HepG2 (cell line): ENCODE data around the gene FAM174C. TPM values are rescaled to one million over a fixed set of nuclear protein-coding genes. Genes with fewer than 3 reads are reported as not detected.

Experiments used
- ATF2 ChIP-seq: sonication (generic); formaldehyde crosslinking; IDR thresholded peaks from 2 replicates; pipeline ENCODE4 v1.4.0; 2020; ENCODE audit warnings: missing genetic modification reagents
- HMGXB3 ChIP-seq: sonication (generic); formaldehyde crosslinking; IDR thresholded peaks from 2 replicates; pipeline ENCODE4 v1.4.0; 2020; ENCODE audit warnings: missing genetic modification reagents, borderline replicate concordance
- JDP2 ChIP-seq: sonication (generic); formaldehyde crosslinking; IDR thresholded peaks from 2 replicates; pipeline ENCODE4 v1.8.1; 2022; ENCODE audit warnings: missing genetic modification reagents, borderline replicate concordance
- MAFK ChIP-seq, 2 experiments: IDR thresholded peaks in 1 of 2; conservative IDR thresholded peaks in 1 of 2; 2 replicates each; pipeline ENCODE4 v1.6.1; 2011; ENCODE audit warnings: improper control_type of control experiment in 2 of 2, low read length in 2 of 2
- PAXIP1 ChIP-seq: sonication (generic); formaldehyde crosslinking; conservative IDR thresholded peaks from 2 replicates; pipeline ENCODE4 v1.4.0; 2020; ENCODE audit warnings: mild to moderate bottlenecking, missing genetic modification reagents, moderate library complexity
- POLR2A ChIP-seq, 2 experiments: IDR thresholded peaks; 2 replicates each; pipeline ENCODE4 v1.6.1; 2011; ENCODE audit warnings: low read depth in 2 of 2, low read length in 2 of 2, mild to moderate bottlenecking in 1 of 2, moderate library complexity in 1 of 2; ENCODE audit not compliant: insufficient read depth in 1 of 2
- ZBED4 ChIP-seq: sonication (generic); formaldehyde crosslinking; IDR thresholded peaks from 2 replicates; pipeline ENCODE4 v1.4.0; 2020; ENCODE audit warnings: missing genetic modification reagents, borderline replicate concordance
- ZNF335 ChIP-seq: sonication (generic); formaldehyde crosslinking; IDR thresholded peaks from 2 replicates; pipeline ENCODE4 v1.4.0; 2020; ENCODE audit warnings: missing genetic modification reagents
- ZNF414 ChIP-seq: sonication (generic); formaldehyde crosslinking; IDR thresholded peaks from 2 replicates; pipeline ENCODE4 v1.5.0; 2020; ENCODE audit warnings: missing genetic modification reagents
- ZNF501 ChIP-seq: sonication (generic); formaldehyde crosslinking; IDR thresholded peaks from 2 replicates; pipeline ENCODE4 v1.5.1; 2020; ENCODE audit warnings: mild to moderate bottlenecking, moderate library complexity, missing genetic modification reagents
- ZNF605 ChIP-seq: sonication (generic); formaldehyde crosslinking; IDR thresholded peaks from 2 replicates; pipeline ENCODE4 v1.8.0; 2022; ENCODE audit warnings: mild to moderate bottlenecking, missing genetic modification reagents
- ZNF639 ChIP-seq: conservative IDR thresholded peaks from 2 replicates; pipeline ENCODE4 v1.6.1; 2018; ENCODE audit warnings: missing genetic modification reagents
- polyA plus RNA-seq, 8 experiments: library from polyadenylated mRNA; depleted of rRNA in 3 of 8; stranded (reverse) in 7 of 8; unstranded in 1 of 8; fragments of >200 nt; fragmentation: Illumina TruSeq in 4 of 8; extraction: Trizol in 4 of 8; gene quantifications; 2 replicates each; pipeline versions ENCODE4 v1.2.1 to v1.2.3, GENCODE V29; 2011 to 2016; ENCODE audit warnings: low read depth in 4 of 8, missing spikeins in 1 of 8, mixed read lengths in 1 of 8; ENCODE audit not compliant: insufficient read depth in 1 of 8
- total RNA-seq, 5 experiments: library from RNA; depleted of rRNA; stranded (reverse); fragments of >200 nt; fragmentation: Illumina TruSeq; extraction: Trizol; gene quantifications; 2 replicates each; pipeline ENCODE4 v1.2.3, GENCODE V29; 2016; ENCODE audit warnings: low read depth in 1 of 5

Gene FAM174C
- total and polyA plus RNA-seq, 2 of the 13 experiments (the other 11 are each of a cell fraction or from before 2014, with no cell fraction given): 19.5 to 31.3 TPM

- TF ChIP-seq ZNF639 (CRISPR knock-in tag) (no peak), ZBED4 (CRISPR knock-in tag) (no peak), MAFK (conservative IDR thresholded peaks at IDR 0.05 in 1 of 2, IDR thresholded peaks at IDR 0.05 in 1 of 2; ENCODE audit: low read length in 2 of 2) (no peak), ZNF501 (CRISPR knock-in tag) (no peak), ZNF414 (CRISPR knock-in tag) (no peak), JDP2 (CRISPR knock-in tag) (no peak), HMGXB3 (CRISPR knock-in tag) (no peak), POLR2A (IDR thresholded peaks at IDR 0.05; ENCODE audit: insufficient read depth in 1 of 2, low read depth in 2 of 2, low read length in 2 of 2) (peak in 1 of 2 experiments; percentile 10; a peak in 1 of 4 replicates), PAXIP1 (CRISPR knock-in tag) (no peak), ZNF605 (no peak), ATF2 (CRISPR knock-in tag) (no peak), ZNF335 (no peak)
These were observed 17.2 kb upstream of the FAM174C start (continued) for GRCh38 chr19:1258163-1258492.
